Mucosa of gallbladder (tissue), 1 donor: Measurements from ENCODE around the gene TBC1D32. TPM values are rescaled to one million over a fixed set of nuclear protein-coding genes. Genes with fewer than 3 reads are reported as not detected.
"Not testable (repeated sequence)": the region's sequence is repeated elsewhere in the genome, so short reads cannot be mapped to it uniquely, and the experiment has no call there.

ENCODE experiments used
- DNase-seq: peaks from one replicate; pipeline ENCODE4 v3.0.0-alpha.2; 2020; ENCODE audit warnings: low spot score
- total RNA-seq: library from RNA; stranded (reverse); gene quantifications from one replicate; pipeline ENCODE4 v1.2.1, GENCODE V29; 2021
- donor health status: DM: no; HTN: no; CAD: no.

The TBC1D32 gene
- total RNA-seq, 1 donor from 2014 or later = 8.4 TPM

DNA sequence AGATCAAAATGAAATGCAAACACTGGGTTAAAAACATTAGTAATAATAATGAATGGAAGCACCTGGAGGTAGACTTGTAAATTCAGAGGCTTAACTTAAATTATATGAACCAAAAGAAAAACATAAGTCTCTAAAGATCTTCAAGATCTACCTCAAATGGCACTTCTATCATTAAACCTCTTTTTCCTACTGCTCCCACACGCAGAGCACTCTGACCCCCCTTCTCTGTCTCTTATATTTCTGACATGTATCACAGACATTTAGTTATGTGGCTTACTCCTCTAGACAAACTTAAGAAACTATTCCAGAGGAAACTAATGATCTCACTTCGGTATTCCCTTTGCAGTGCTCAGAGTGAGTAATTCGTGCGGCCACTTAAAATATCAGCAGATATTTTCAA lies 1.1 kb downstream of the TBC1D32 start:
- DNase-seq = no peak

DNA sequence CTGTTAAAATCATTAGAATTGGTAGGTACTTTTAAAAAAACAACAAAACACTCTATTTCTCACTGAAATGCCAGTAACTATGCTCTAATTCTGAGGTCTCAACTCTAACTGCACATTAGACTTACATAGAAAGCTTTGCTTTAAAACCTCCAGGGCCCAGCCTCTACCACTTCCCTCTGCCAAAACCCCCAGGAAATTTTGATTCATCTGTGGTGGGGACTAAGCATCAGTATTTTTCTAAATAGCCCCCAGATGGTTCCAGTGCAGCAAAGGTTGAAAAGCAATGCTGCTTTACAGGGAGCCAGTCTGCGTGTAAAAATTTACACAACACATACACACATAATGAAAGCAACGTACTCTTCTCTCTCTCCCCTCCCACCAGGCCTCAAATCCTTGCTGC lies 3.8 kb downstream of the TBC1D32 start:
- DNase-seq = no peak

DNA sequence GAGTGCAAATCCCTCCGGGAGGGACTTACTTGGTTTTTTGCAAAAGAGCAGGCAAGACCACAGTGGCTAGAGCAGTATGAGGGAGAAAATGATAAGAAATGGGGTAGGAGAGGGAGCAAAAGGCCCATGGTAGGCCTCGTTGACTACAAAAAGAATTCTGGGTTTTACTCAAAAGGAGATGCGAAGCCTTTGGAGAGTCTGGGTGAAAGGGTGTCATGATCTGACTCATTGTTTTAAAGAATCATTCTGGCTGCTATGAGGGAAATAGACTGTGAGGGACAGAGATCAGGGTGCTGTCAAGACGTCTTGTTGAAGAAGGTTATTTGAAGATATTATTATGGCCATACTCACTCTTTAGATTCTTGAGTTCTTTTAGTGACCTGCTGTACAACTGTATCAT lies 13.0 kb downstream of the TBC1D32 start:
- no peak for DNase-seq

DNA sequence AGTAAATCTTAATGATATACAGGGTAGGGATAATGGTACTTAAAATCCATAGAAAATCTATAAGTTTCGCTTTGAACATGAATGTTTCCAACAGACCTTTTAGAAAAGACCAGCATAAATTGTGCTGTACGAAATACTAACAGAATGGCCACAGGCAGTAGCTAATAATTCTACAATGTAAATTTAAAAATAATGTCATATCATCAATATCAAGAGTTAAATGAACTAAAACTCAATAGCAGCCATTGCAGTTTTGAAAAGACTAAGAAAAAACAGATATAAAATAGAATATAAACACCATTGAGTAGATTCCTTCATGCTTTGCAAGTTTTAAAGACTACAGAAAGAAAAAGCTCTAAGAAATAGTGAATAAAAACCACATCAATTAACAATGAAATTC lies 14.7 kb downstream of the TBC1D32 start:
- DNase-seq = no peak

DNA sequence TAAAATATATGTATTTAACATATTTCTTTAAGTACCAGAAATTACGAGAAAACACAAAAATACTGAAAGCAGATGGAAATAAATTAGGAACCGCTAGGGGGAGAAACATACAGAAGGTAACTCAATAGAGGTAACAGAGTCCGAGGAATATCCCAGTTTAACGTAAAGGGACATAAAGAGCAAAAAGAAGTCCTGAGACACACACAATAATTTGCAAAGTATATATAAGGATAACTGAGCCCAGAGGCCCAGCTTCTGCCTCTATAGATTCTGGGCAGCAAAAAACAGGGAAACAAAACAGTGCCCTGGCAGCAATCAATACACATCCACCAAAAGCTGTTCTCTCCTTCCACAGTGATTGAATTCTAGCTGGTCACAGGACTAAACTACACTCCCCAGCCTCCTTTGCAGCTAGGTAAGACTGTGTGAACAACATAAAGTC lies 15.1 kb downstream of the TBC1D32 start:
- DNase-seq = no peak

DNA sequence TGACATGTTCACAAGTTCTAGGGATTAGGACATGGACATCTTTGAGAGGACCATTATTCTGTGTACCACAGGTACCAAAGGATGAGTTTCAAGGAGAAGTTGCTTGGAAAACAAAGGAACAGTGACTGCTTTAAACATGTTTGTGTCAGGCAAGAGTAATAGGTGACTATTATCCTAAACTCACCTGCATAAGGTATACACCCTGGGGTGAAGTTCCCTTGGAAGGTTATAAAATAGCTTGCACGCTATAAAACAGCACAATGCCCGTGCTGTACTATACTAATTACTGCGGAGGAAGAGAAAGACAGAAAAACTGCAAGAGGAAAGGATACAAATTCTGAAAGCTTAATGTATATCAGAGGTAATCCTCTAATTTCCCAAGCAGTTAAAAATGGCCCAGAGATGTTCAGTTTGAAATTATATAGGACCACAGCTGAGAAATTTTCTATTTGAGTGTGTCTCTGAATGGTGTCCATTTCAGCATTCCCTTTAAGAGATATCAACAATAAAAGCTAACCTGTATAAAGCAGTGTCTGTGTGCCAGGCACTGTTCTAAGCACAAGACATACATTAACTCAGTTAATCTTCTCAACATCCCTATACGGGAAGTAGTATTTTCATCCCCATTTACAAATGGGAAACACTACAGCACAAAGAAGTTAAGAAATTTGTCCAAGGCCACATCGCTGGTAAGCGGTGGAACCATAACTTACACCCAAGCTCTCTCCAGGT lies 19.7 kb downstream of the TBC1D32 start:
- no peak for DNase-seq

DNA sequence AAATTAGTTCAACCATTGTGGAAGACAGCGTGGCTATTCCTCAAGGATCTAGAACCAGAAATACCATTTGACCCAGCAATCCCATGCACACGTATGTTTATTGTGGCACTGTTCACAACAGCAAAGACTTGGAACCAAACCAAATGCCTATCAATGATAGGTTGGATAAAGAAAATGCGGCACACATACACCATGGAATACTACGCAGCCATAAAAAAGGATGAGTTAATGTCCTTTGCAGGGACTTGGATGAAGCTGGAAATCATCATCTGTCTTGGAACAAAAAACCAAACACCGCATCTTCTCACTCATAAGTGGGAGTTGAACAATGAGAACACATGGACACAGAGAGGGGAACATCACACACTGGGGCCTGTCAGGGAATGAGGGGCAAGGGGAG lies 22.5 kb downstream of the TBC1D32 start:
- not testable (repeated sequence) for DNase-seq

DNA sequence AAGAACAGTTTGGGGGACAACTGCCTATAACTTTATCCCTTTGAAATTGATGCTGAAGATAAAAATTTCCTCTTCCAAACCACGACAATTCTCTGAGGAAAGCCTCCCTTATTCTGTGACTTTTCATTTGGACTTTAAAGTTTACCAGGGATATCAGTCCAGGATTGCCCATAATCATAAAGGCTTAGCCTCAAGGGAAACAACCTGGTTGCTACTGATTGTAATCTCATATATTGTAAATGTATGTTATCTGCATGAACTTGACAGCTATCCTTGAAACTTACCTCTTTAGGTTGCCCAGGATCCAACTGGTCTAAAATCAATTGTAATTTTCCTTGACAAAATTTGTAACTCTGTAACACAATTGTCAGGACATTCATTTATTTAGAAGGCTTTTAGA lies 23.8 kb downstream of the TBC1D32 start:
- DNase-seq = no peak

DNA sequence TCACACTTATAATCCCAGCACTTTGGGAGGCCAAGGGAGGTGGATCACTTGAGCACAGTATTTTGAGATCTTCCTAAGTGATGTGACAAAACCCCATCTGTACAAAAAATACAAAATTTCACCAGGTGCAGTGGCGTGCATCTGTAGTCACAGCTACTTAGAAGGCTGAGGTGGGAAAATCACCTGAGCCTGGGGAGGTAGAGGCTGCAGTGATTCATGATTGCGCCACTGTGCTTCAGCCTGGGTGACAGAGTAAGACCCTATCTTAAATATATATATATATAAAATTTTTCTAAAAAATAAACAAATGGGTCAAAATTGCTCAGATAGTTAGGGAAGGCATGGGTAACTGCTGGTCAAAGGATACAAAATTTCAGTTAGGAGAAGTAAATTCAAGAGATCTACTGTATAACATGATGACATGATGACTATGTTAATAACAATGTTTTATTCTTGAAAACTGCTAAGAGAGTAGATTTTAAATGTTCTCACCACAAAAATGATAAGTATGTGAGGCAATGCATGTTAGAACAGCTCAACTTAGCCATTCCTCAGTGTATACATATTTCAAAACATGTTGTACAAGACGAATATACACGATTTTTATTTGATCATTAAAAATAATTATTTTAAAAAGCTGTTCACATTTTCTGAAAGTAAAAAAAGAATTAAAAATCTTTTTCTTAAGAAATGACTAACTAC lies 24.4 kb downstream of the TBC1D32 start:
- DNase-seq = no peak

DNA sequence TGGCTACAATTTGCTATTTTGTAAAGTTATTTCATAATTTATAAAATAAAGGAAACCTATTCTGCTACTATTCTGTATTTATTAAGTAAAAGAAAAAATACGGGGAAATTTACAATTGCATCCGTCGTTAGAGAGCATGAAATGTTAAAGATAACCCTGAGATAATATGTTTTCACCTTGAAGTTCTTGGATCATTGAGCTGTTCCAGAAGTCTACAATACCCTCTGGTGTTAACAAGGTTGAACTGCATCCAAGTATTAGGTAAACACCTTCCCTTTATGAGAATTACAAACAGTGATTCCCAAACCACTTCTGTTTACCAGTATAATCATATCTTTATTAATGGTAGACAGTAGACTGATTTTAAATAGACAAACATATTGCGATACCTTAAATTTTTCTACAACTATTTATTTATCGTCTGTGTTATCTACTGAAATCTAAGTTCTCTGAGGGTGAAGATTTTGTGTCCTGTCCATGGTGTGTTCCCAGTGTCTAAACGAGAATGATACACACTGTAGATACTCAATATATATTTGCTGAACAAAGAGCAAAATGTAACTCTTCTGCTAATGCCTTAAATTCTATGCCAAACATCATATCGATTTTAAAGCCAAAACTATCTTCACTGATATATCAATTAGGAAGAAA lies 28.2 kb downstream of the TBC1D32 start:
- no peak for DNase-seq

DNA sequence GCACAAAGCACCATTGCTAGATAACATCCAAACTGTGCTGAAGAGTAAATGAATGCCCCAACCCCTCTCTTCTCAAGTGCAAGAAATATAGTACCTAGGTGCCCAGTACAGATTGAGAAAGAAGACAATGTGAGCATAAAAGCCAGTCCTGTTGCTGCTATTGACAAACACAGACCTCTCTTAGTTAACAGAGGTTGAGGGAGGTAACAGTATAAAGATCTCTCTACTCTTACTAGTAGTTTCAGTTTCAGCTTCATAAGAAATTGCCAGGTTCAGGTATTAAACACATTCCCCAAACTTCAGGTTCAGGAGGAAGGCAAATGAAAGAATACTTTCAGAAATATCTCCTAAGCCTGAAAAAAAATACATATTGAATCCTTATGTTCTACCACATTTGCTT lies 31.4 kb downstream of the TBC1D32 start:
- no peak for DNase-seq

DNA sequence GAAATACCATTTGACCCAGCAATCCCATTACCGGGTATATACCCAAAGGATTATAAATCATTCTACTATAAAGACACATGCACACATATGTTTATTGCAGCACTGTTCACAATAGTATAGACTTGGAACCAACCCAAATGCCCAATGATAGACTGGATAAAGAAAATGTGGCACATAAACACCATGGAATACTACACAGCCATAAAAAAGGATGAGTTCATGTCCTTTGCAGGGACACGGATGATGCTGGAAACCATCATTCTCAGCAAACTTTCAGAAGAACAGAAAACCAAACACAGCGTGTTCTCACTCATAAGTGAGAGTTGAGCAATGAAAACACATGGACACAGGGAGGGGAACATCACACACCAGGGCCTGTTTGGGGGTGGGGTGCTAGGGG lies 33.1 kb downstream of the TBC1D32 start:
- not testable (repeated sequence) for DNase-seq

DNA sequence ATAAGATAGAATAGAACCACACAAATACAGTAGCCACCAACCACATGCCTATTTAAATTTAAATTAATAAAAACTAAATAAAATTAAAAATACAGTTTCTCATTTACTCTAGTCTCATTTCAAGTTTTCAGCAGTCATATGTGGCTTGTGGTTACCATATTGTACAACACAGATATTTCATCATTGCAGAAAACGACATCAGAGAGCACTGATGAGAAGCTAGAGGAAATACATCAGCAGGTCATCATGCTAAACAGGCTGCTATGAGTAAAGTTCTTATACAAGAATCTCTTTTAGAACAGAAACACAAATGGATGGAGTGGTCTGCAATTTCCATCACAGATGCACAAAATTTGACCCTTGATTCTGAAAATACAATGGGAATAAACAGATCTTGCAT lies 36.6 kb downstream of the TBC1D32 start:
- no peak for DNase-seq

DNA sequence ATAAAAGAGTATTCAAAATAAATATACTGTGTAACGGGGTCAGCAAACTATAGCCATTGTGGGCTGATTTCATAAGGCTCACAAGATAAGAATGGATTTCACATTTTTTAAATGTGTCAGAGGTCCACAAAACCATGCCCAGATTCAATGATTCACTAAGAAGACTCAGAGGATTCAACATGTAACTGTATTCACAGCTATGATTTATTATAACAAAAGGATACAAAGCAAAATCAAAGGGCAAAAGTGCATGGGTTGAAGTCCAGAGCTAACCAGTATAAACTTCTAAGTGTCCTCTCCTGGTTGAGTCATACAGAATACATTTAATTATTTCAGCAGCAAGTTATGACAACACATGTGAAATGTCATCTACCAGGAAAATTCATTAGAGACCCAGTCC lies 49.2 kb downstream of the TBC1D32 start:
- DNase-seq = no peak

DNA sequence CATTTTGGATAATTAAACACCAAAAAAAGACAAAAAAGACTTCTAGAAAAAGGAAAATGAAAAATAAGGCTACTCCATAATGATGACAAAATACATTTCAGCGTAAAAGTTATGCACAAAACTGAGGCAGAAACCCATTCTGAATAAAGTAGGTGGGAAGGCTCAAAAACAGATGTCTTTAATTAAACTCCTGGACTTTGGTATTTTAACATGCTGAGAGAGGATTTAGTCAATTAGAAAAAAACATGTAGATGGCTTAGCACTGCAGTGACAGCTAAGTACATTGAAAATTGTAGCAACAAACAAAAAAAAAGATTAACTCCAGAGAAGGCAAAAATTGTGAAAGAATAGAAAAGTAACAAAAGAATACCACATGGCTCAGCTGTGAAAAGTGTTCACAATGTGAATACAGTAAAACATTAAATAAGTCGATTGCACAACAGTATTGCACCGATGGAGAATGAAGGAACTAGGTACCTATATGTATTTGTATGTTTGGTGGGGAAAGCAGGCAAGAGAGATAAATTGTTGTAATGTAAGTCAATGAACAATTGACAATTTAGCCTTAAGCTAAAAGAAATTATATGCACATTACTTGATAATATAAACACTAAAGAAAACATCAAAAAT lies 59.5 kb downstream of the TBC1D32 start:
- DNase-seq = no peak

DNA sequence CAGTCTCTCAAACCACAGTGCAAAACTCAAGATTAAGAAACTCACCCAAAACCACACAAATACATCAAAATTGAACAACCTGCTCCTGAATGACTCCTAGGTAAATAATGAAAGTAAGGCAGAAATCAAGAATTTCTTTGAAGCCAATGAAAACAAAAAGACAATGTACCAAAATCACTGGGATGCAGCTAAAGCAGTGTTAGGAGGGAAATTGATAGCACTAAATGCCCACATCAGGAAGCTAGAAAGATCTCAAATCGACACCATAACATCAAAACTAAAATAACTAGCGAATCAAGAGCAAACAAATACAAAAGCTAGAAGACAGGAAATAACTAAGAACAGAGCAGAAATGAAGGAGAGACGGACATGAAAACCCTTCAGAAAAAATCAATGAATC lies 70.5 kb downstream of the TBC1D32 start:
- no peak for DNase-seq

DNA sequence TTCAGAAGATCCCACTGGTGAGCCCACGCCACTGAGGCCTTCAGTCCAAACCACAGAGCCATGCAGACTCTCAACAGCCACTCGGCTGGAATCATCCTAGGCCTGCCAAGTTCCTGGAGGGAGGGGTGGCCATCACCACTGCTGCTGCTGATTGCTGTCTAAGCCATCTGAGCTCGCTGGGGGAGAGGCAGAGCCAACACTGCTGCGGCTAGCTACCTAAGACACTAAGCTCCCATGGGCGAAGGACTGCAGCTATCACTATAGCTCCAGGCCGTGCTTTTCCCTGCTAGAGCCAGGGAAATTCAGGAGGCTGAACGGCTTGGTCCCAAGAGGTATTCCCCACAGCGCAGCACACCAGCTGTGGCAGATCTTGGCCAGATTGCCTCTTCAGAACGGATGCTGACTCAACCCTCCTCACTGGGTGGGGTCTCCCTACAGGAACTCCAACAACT lies 73.6 kb downstream of the TBC1D32 start:
- DNase-seq = no peak

DNA sequence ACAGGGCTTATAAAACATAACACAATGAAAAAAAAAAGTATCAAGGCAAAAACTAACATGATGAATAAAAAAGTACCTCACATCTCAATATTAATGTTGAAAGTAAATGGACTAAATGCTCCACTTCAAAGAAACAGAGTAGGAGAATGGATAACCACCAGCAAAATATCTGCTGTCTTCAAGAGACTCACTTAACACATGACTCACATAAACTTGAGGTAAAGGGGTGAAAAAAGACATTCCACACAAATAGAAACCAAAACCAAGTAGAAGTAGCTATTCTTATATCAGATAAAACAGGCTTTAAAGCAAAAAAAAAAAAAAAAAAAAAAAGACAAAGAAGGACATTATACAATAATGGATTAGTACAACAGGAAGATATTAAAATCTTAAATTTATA lies 86.9 kb downstream of the TBC1D32 start:
- no peak for DNase-seq

DNA sequence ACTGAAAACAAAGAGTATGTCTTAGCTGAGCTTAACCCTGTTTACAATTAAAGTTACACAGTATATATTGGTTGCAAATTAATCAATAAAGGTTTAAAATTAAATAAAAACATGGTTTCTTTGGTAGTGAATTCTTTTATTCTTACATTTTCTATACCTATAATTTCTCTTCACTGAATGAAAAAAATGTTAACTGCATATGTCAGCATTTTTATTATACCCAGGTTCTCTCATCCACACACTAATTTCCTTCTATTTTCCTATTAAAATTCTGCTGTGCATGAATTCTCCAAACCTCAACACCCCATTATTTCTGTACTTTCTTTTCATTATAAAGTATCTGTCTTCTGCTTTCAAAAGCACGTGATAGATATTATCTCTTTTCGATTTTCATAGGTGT lies 91.9 kb downstream of the TBC1D32 start:
- no peak for DNase-seq

DNA sequence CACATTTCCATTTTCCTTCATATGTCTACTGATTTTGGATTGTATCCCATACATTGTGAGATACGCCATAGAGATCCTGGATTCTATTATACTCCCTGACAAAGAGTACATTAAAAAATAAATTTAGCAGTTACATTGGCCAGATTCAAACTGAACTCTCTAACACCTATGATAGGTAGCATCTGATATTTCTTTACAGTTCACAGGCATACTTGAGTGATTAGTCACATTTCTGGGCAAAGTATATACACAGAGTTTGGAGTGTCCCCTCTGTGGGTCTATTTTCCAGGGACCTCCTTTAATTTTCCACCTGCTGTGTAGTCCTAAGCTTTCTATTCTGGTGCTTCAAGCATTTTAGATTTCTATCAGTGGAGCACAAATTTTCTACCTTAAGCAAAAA lies 96.4 kb downstream of the TBC1D32 start:
- DNase-seq = no peak

DNA sequence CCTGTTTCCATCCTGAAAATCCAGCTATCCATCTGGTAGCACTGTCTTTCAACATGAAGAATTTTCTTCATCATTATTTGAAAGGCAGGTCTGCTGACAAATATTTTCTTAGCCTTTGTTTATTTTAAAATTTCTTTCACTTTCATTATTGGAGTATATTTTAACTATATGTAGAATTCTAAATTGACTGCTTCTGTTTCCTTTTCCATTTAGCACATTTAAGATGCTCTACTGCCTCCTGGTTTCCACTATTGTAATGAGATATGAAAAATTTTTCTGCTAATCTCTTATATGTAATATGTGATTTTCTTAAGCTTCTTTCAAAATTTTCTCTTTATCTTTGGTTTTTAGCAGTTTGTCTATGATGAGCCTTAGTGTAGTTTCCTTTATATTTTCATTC lies 97.3 kb downstream of the TBC1D32 start:
- DNase-seq = no peak

DNA sequence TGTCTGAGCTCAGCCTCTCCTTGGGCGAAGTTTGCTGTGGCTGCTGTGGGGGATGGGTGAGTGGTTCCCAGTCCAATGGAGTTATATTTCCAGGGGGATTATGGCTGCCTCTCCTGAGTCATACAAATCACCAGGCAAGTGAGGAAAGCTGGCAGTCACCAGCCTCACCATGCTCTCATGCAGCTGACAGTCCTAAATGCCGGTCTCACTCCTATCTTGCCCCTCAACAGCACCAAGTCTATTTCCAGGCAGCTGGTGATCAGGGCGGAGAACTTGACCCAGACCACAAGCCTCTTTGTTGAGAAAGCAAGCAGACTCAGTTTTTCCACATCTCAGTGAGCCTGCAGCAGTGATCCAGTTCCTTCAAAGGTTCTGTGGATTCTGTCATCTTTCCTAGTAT lies 98.9 kb downstream of the TBC1D32 start:
- no peak for DNase-seq

DNA sequence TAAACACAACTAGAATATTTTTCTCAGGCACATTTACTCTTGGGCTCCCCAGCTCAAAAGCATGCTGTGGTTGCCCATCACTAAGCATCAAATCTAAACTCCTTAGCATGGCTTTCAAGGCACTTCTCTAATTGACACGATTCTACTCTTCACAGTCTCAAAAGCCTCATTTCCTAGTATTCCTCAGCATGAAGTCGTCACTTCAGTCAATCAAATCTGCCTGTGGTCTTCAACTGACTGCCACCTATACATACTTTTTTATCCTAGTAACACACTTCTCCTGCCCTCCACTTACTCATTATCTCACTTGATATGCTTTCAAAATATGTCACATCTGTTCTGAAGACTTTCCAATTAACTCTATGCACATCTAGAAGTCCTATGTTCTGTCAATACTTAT lies 110.3 kb downstream of the TBC1D32 start:
- DNase-seq = no peak
